Islet of Langerhans (tissue), 1 donor: ENCODE data around the gene LOXL4.
A peak's percentile ranks its signal among the peaks of the same experiment; 100 is the strongest.

Experiments
- FAIRE-seq: peaks from one replicate; lab custom pipeline; 2011; peaks lifted over from hg19 to GRCh38; lab: Jason Lieb, UNC

Gene LOXL4

DNA sequence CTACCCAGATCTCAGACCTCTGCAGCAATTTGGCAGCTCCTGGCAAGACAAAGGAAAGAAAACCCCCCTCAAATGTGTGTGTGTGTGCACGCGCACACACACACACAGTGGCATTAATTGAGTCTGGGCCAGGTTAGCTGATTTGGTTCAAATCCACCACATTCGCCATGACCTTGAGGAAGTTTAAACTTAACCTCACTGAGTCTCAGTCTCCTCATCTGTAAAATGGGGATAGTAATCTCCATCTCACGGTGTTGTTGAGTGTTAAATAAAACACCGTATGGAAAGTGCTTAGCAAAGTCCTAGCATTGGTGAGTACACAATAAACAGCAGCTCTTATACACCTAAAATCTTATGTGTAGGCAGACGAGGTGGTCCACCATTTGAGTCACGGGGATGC lies 4.9 kb downstream of the LOXL4 start:
- FAIRE-seq, result no peak

DNA sequence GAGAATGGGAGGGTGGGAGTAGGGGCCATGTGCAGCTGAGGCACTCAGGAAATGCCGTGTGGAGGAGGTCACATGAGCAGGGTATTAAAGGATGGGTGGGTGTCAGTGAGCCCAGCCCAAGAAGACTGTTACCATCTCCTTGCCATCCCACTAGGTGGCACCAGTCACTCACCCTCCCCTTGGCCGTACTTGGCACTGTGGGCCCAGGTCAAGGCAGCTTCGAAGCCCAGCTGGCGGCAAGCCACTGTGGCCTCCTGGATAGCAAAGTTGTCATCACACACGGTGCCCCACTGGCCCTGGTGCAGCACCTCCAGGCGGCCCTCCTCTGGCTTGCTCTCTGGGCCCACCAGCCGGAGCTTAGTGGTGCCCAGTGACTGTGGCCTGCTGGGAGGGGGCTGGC lies 5.4 kb downstream of the LOXL4 start:
- no peak for FAIRE-seq

- no peak for FAIRE-seq
These were observed 6.3 kb downstream of the LOXL4 start for GRCh38 chr10:98261436-98262277.

DNA sequence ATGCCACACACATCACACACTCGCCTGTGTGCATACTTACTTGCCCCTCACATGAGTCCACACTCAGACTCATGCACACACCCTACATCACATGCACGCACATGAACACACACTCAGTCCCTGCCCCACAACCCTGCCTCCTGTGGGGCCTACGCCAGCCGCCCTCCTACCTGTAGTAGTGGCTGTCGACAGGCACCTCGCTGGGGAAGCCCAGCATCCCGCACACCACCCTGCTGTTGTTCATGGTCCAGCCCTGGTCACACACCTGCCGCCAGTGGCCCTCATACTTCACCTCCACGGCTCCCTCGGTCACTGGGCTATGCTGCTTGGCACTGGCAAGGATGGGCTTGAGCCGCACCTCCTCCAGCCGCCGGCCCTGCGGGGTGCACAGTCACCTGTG lies 7.2 kb downstream of the LOXL4 start:
- FAIRE-seq, result no peak

GRCh38 chr10:98260350-98260749 lies 7.6 kb downstream of the LOXL4 start:
- no peak for FAIRE-seq

- FAIRE-seq, result no peak
These were observed 8.2 kb downstream of the LOXL4 start for GRCh38 chr10:98259606-98260315.

DNA sequence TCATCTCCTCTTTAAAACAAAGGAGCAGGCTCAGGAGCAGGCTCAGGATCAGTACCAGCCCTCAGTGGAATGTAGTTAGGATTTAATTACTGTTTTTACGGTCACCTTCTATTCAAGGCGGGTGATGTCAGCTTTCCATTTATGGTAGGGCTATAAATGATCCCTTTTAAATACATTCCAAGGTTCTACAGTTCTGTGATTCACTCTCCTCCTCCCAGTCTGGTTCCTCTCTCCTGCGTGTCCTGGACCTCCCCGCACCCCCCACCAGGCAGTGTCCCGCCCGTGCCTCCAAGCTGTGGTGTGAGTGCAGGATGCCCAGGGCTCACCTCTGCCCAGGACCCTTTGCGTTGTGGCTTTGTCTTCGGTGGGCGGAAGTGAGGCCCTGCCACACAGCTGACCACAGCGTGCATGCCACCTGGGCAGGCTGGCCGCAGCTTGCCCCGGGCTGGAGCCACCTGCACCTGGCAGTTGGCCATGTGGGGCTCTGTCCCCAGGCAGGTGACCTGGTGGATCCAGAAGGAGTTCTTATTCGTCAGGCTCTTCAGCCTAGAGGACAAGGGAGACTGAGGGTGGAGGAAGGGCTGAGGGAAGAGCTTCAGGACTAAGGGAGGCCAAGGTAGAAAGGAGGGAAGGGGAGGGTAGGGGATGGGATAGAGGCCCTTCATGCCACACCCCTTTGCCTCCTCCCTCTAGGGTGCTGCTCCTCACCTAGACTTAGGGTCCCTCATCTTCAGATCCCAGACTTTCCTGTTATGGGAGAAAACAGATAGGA lies 9.1 kb downstream of the LOXL4 start:
- no peak for FAIRE-seq

- FAIRE-seq, result no peak
These were observed 10.0 kb downstream of the LOXL4 start for GRCh38 chr10:98257961-98258360.

DNA sequence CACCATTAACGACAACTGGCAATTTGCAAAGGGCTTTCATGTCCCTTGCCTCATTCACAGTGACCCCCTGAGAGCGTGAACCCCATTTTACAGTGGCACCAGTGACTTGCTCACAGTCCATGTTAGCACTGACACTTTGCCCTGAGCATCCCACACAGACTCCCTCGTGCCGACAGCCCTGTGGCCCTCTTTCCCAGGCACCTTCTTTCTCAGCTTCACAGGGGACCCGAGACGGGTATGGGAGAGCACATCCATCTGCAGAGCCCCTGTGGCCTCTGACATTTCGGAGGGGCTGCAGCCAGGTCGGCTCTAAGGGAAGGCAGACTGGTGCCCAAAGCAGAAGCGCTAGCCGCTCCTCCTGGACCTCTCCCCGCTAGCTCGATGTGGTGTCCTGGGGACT lies 10.8 kb downstream of the LOXL4 start:
- no peak for FAIRE-seq

DNA sequence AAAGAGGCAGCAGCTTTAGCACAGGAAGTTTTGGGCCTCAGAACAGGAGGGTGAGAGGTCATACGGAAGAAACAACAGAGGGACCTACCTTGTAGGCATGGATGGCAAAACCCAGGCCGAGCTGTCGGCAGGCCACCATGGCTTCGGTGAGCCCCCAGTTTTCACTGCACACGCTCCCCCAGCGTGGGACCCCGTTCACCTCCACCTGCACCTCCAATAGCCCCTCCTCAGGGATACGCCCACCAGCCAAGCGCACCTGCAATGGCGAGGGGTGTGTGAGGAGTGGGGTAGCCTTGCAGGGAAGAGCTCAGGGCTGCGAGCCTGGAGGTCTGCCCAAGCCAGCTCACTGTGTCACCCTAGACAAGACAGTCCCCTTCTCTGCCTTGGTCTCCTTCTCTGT lies 11.3 kb downstream of the LOXL4 start:
- FAIRE-seq, result no peak

GRCh38 chr10:98255146-98255877 lies 12.7 kb downstream of the LOXL4 start:
- FAIRE-seq, result no peak

DNA sequence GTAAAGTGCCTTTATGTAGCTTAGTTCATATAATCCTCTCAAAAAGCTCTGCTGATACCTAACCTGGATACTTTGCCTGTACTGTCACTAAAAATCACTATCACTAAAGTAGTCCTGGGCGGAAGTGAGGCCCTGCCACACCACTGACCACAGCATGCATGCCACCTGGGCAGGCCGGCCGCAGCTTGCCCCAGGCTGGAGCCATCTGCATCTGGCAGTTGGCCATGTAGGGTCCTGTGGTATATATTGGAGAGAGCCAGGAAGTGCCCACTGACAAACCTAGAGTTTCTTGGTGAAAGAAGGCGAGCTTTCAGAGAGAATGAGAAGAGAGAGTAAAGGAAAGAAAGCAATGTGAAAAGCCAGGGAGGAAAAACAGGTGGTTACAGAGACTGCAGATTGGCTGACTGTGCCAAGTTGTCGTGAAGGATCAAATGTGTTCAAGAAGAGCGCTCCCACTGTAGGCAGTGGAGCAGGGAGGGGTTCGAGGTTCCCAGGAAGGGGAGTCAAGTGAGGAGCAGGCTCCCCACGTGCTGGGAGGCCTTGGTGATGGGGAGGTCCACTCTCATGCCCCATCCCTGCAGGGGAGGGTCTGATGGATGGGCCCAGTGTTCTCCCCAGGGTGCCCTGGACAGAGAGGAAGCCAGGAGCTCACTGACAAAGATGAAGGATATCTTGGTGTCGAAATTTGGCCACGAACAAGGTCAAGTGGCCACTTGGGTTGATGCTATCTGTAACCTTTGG lies 13.6 kb downstream of the LOXL4 start:
- FAIRE-seq, result no peak

- FAIRE-seq, result no peak
These were observed 14.5 kb downstream of the LOXL4 start for GRCh38 chr10:98253499-98253898.

- FAIRE-seq, result no peak
These were observed 15.5 kb downstream of the LOXL4 start for GRCh38 chr10:98252464-98252863.

GRCh38 chr10:98251399-98251798 lies 16.6 kb downstream of the LOXL4 start:
- FAIRE-seq, result no peak

- FAIRE-seq, result no peak
These were observed 18.9 kb downstream of the LOXL4 start for GRCh38 chr10:98249134-98249533.

- no peak for FAIRE-seq
These were observed 20.0 kb downstream of the LOXL4 start for GRCh38 chr10:98248018-98248417.

- FAIRE-seq, result no peak
These were observed 20.8 kb downstream of the LOXL4 start for GRCh38 chr10:98246911-98247805.

- no peak for FAIRE-seq
These were observed 23.4 kb downstream of the LOXL4 start for GRCh38 chr10:98244586-98244985.

GRCh38 chr10:98244141-98244540 lies 23.9 kb downstream of the LOXL4 start:
- no peak for FAIRE-seq

DNA sequence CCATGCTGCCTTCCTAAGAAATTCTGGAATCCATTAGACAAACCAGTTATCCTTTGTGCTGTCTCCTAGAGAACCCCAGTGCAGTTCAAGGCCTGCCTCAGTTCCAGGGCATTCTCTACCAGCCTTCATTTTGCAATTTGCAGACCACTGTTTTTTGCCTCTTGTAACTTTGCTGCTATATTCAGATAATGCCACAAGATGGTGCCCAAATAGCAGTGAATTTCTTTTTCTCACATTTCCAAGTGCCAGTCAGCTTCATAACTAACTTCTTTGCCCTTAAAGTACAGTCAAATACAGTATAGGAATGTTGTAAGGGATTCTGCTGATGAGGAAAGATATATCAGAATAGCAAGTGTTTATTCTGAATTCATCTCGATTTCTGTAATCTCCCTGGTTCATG lies 25.2 kb downstream of the LOXL4 start:
- FAIRE-seq, result peak; percentile 5
